Left ventricle myocardium inferior (tissue), 1 donor: ENCODE measurements around the gene TEAD1. TPM values are rescaled to one million over a fixed set of nuclear protein-coding genes. Genes with fewer than 3 reads are reported as not detected.

Experiments
- DNase-seq: peaks from one replicate; pipeline ENCODE4 v3.0.0-alpha.2; 2020
- H3K27ac ChIP-seq: fragments of 200-600 bp; replicated peaks from 2 replicates; pipeline ENCODE4 v1.8.0; 2021
- H3K27me3 ChIP-seq: fragments of 200-600 bp; 2 replicates; pipeline ENCODE4 v1.8.0; 2021; ENCODE audit warnings: low read depth
- H3K36me3 ChIP-seq: fragments of 200-600 bp; 2 replicates; pipeline ENCODE4 v1.8.0; 2021
- H3K4me1 ChIP-seq: fragments of 200-600 bp; 2 replicates; pipeline ENCODE4 v1.8.0; 2021
- H3K4me3 ChIP-seq: fragments of 200-600 bp; 2 replicates; pipeline ENCODE4 v1.8.0; 2021; ENCODE audit warnings: mild to moderate bottlenecking, moderate library complexity
- H3K9me3 ChIP-seq: fragments of 200-600 bp; replicated peaks from 2 replicates; pipeline ENCODE4 v1.8.0; 2021
- CTCF ChIP-seq: fragments of 200-600 bp; IDR thresholded peaks from 2 replicates; pipeline ENCODE4 v1.8.0; 2021; ENCODE audit warnings: antibody characterized with exemption, mild to moderate bottlenecking, borderline replicate concordance
- intact Hi-C: fragments of 100-400 bp; cut with micrococcal nuclease; formaldehyde crosslinking; loops from one replicate; pipeline ENCODE4 v1.11.0; 2022
- total RNA-seq: library from RNA; stranded (reverse); fragmentation: NEBNext Ultra II Directional; extraction: Animal tissue kit (Norgen Biotek cat#: 25700); gene quantifications from one replicate; pipeline ENCODE4 v1.2.1, GENCODE V29; 2021
- donor health status: DM: no; HTN: yes; CAD: no; lungs with severe emphysema.

Gene TEAD1
- total RNA-seq, 1 donor from 2014 or later, result 121 TPM

GRCh38 chr11:12802418-12803085, 128.3 kb downstream of the TEAD1 start:
- no peaks in the 10 kb centered on the region for H3K9me3 ChIP-seq
- H3K36me3 ChIP-seq, result no peaks in the 10 kb centered on the region
- intact Hi-C loops, result no loop called here
- H3K4me3 ChIP-seq, result no peak overlapping the region
- no peak for TF ChIP-seq CTCF
- H3K27ac ChIP-seq, result no peak overlapping the region
- no peaks in the 10 kb centered on the region for H3K27me3 ChIP-seq
- DNase-seq, result no peak
- H3K4me1 ChIP-seq, result peaks cover 62% of the 10 kb centered on the region

GRCh38 chr11:12803086-12803826, 129.0 kb downstream of the TEAD1 start:
- Histone ChIP-seq H3K4me1 (peaks cover 64% of the 10 kb centered on the region), H3K27ac (no peak overlapping the region)
- intact Hi-C loops, result no loop called here

GRCh38 chr11:12806113-12806512, 131.9 kb downstream of the TEAD1 start:
- intact Hi-C loops, result no loop called here
- no peaks in the 10 kb centered on the region for H3K27me3 ChIP-seq
- H3K4me1 ChIP-seq, result peaks cover 62% of the 10 kb centered on the region
- H3K36me3 ChIP-seq, result no peaks in the 10 kb centered on the region
- DNase-seq, result no peak
- H3K27ac ChIP-seq, result no peak overlapping the region
- TF ChIP-seq CTCF, result no peak
- H3K4me3 ChIP-seq, result no peak overlapping the region
- no peaks in the 10 kb centered on the region for H3K9me3 ChIP-seq

More at GRCh38 chr11:12803086-12803826, 129.0 kb downstream of the TEAD1 start:
- no peaks in the 10 kb centered on the region for H3K36me3 ChIP-seq
- no peaks in the 10 kb centered on the region for H3K27me3 ChIP-seq
- DNase-seq, result no peak
- no peak overlapping the region for H3K4me3 ChIP-seq
- no peak for TF ChIP-seq CTCF
- H3K9me3 ChIP-seq, result no peaks in the 10 kb centered on the region

GRCh38 chr11:12807621-12808020, 133.4 kb downstream of the TEAD1 start:
- no peaks in the 10 kb centered on the region for H3K9me3 ChIP-seq
- H3K4me1 ChIP-seq, result peaks cover 56% of the 10 kb centered on the region
- H3K36me3 ChIP-seq, result no peaks in the 10 kb centered on the region
- TF ChIP-seq CTCF, result no peak
- H3K27me3 ChIP-seq, result no peaks in the 10 kb centered on the region
- H3K4me3 ChIP-seq, result no peak overlapping the region
- no peak for DNase-seq
- intact Hi-C loops, result no loop called here
- no peak overlapping the region for H3K27ac ChIP-seq

GRCh38 chr11:12808519-12808918, 134.3 kb downstream of the TEAD1 start:
- intact Hi-C loops, result no loop called here
- Histone ChIP-seq H3K4me3 (no peak overlapping the region), H3K9me3 (no peaks in the 10 kb centered on the region), H3K27ac (no peak overlapping the region), H3K36me3 (no peaks in the 10 kb centered on the region), H3K27me3 (no peaks in the 10 kb centered on the region), H3K4me1 (peaks cover 57% of the 10 kb centered on the region)
- TF ChIP-seq CTCF, result no peak
- DNase-seq, result no peak
